Prostate gland (tissue), 2 donors: ENCODE results near the gene LRRIQ4. TPM values are rescaled to one million over a fixed set of nuclear protein-coding genes. Genes with fewer than 3 reads are reported as not detected.

ENCODE experiments used
- DNase-seq: peaks from one replicate; pipeline ENCODE4 v3.0.0-alpha.2; 2019; ENCODE audit warnings: low spot score
- H3K27ac ChIP-seq, 2 donors: fragments of 200-600 bp; sonication (generic); 2 replicates each; pipeline ENCODE4 v1.5.1; 2017 to 2019
- H3K27me3 ChIP-seq: fragments of 200-600 bp; sonication (generic); replicated peaks from 2 replicates; pipeline ENCODE4 v1.5.1; 2019; ENCODE audit not compliant: insufficient read depth
- H3K36me3 ChIP-seq, 2 donors: fragments of 200-600 bp; sonication (generic); 1 replicate in 1 of 2; 2 replicates in 1 of 2; pipeline versions ENCODE4 v1.5.1 to v1.8.1; 2017 to 2019
- H3K4me1 ChIP-seq: fragments of 200-600 bp; sonication (generic); replicated peaks from 2 replicates; pipeline ENCODE4 v1.5.1; 2019
- H3K4me3 ChIP-seq, 2 donors: fragments of 200-600 bp; sonication (generic); 2 replicates each; pipeline ENCODE4 v1.5.1; 2017 to 2019
- H3K9me3 ChIP-seq: fragments of 200-600 bp; sonication (generic); 2 replicates; pipeline ENCODE4 v1.5.1; 2017
- CTCF ChIP-seq, 4 experiments: fragments of 200-600 bp in 2 of 4; fragments of 450-650 bp in 2 of 4; sonication (generic) in 2 of 4; IDR thresholded peaks; 1 replicate in 3 of 4; 2 replicates in 1 of 4; pipeline ENCODE4 v1.5.1; 2016 to 2019; ENCODE audit warnings: antibody characterized with exemption in 4 of 4, mild to moderate bottlenecking in 2 of 4, moderate library complexity in 2 of 4
- POLR2A ChIP-seq: fragments of 450-650 bp; IDR thresholded peaks from one replicate; pipeline ENCODE4 v1.6.1; 2016; ENCODE audit warnings: antibody characterized with exemption, mild to moderate bottlenecking
- POLR2AphosphoS5 ChIP-seq: sonication (generic); formaldehyde crosslinking; IDR thresholded peaks from one replicate; pipeline ENCODE4 v1.6.1; 2017; ENCODE audit warnings: antibody characterized with exemption
- WGBS: methylation state at CpG from one replicate; pipeline ENCODE4 v1.1.5; 2018; 5-methylcytosine and 5-hydroxymethylcytosine counted together
- intact Hi-C: fragments of 100-400 bp; cut with DNase I; formaldehyde crosslinking; loops from one replicate; pipeline ENCODE4 v1.14.2; 2022
- total RNA-seq, 2 donors: library from RNA; depleted of rRNA; stranded (reverse); fragments of >200 nt; gene quantifications; one replicate each; pipeline ENCODE4 v1.1.0, GENCODE V29; 2016

Gene LRRIQ4
- total RNA-seq, 2 donors from 2014 or later, result 0.74 TPM; not detected in 1

DNA sequence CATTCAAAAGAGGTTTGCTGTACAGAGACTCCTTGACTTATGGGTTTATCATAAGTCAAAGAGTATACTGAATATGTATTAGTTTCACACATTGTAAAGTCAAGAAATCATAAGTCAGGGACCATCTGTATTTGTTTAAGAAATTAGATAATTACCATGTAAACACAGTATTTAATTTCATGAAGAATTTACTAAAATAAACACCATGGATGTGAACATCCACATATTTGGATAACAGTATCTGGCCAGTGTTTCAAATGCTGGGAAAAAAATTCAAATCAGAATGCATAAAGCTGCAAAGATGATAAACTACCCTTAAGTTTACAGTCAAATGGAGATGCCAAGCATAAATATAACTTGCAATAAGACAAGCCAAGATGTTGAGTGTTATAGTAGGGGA is 22.5 kb upstream of the LRRIQ4 start:
- intact Hi-C loops, result no loop called here
- no peaks in the 10 kb centered on the region for H3K27me3 ChIP-seq
- no peaks in the 10 kb centered on the region for H3K4me1 ChIP-seq
- no peak overlapping the region for H3K4me3 ChIP-seq
- DNase-seq, result no peak
- H3K36me3 ChIP-seq, result peaks cover 0 to 7% of the 10 kb centered on the region in 2 donors
- TF ChIP-seq POLR2AphosphoS5 (no peak), CTCF (IDR thresholded peaks at IDR 0.05) (no peak), POLR2A (no peak)
- no peak overlapping the region for H3K27ac ChIP-seq
- H3K9me3 ChIP-seq, result no peaks in the 10 kb centered on the region

- intact Hi-C loops, result no loop called here
These were observed 21.8 kb upstream of the LRRIQ4 start for GRCh38 chr3:169790687-169791429.

GRCh38 chr3:169792359-169792758 is 20.3 kb upstream of the LRRIQ4 start:
- Histone ChIP-seq H3K36me3 (no peaks in the 10 kb centered on the region), H3K4me3 (no peak overlapping the region), H3K9me3 (no peaks in the 10 kb centered on the region), H3K27me3 (no peaks in the 10 kb centered on the region), H3K27ac (no peak overlapping the region), H3K4me1 (no peaks in the 10 kb centered on the region)
- intact Hi-C loops, result no loop called here
- WGBS, result 100% methylated on average over 1 of the region's 1 CpG
- DNase-seq, result no peak
- no peak for TF ChIP-seq POLR2A
- no peak for TF ChIP-seq POLR2AphosphoS5
- no peak for TF ChIP-seq CTCF (IDR thresholded peaks at IDR 0.05)

More at GRCh38 chr3:169790687-169791429, 21.8 kb upstream of the LRRIQ4 start:
- no peak overlapping the region for H3K4me3 ChIP-seq
- no peak for DNase-seq
- H3K36me3 ChIP-seq, result peaks cover 0 to 6% of the 10 kb centered on the region in 2 donors
- no peaks in the 10 kb centered on the region for H3K27me3 ChIP-seq
- no peaks in the 10 kb centered on the region for H3K9me3 ChIP-seq
- no peaks in the 10 kb centered on the region for H3K4me1 ChIP-seq
- H3K27ac ChIP-seq, result no peak overlapping the region
- no peak for TF ChIP-seq POLR2AphosphoS5
- no peak for TF ChIP-seq CTCF (IDR thresholded peaks at IDR 0.05)
- TF ChIP-seq POLR2A, result no peak
- 90% methylated on average over 4 of the region's 4 CpGs for WGBS

DNA sequence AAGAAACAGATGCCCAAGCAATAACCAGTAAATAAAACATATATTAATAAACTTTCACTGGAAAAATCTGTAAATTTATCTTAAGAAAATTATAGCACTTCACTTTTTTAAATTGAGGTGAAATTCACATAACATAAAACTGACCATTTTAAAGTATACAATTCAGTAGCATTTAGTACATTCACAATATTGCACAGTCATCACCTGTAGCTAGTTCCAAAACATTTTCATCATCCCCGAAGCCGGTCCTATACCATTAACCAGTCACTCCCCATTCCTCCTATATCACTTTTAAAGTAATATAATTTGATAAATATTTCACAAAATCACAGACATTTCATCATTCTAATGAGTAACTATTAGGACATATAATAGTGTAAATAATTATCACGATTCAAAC is 8.0 kb upstream of the LRRIQ4 start:
- no peaks in the 10 kb centered on the region for H3K4me1 ChIP-seq
- no peak for TF ChIP-seq POLR2A
- no peak for TF ChIP-seq POLR2AphosphoS5
- TF ChIP-seq CTCF (IDR thresholded peaks at IDR 0.05), result no peak
- DNase-seq, result no peak
- no peaks in the 10 kb centered on the region for H3K9me3 ChIP-seq
- no peak overlapping the region for H3K27ac ChIP-seq
- H3K4me3 ChIP-seq, result no peak overlapping the region
- no peaks in the 10 kb centered on the region for H3K36me3 ChIP-seq
- no peaks in the 10 kb centered on the region for H3K27me3 ChIP-seq
- 94% methylated on average over 3 of the region's 3 CpGs for WGBS
- intact Hi-C loops, result no loop called here

- H3K36me3 ChIP-seq, result no peaks in the 10 kb centered on the region
- no peak overlapping the region for H3K4me3 ChIP-seq
- DNase-seq, result no peak
- TF ChIP-seq POLR2A (no peak), POLR2AphosphoS5 (no peak), CTCF (IDR thresholded peaks at IDR 0.05) (no peak)
- 47% methylated on average over 2 of the region's 2 CpGs for WGBS
- no peak overlapping the region for H3K27ac ChIP-seq
- no peaks in the 10 kb centered on the region for H3K27me3 ChIP-seq
- H3K4me1 ChIP-seq, result no peaks in the 10 kb centered on the region
- intact Hi-C loops, result no loop called here
- no peaks in the 10 kb centered on the region for H3K9me3 ChIP-seq
These were observed 3.4 kb upstream of the LRRIQ4 start for GRCh38 chr3:169809230-169809795.
